ENCODE data around the gene TET3. TPM values are rescaled to one million over a fixed set of nuclear protein-coding genes. Genes with fewer than 3 reads are reported as not detected.

Gene TET3
- total RNA-seq, 2 donors from 2014 or later, result 29.3 to 70.3 TPM

- Mint-ChIP-seq H3K36me3 (no peaks in the 10 kb centered on the region), H3K27me3 (no peaks in the 10 kb centered on the region), H3K9me3 (no peaks in the 10 kb centered on the region), H3K27ac (no peak overlapping the region), H3K4me1 (ENCODE audit: low read depth in 2 of 2) (peaks cover 19 to 50% of the 10 kb centered on the region in 2 donors), H3K4me3 (no peak overlapping the region)
- DNase-seq (ENCODE audit: low spot score) (no peak), ATAC-seq (no peak)
Measured at GRCh38 chr2:74009577-74009976, 24.9 kb downstream of the TET3 start.

GRCh38 chr2:74010087-74010541 is 25.4 kb downstream of the TET3 start:
- Mint-ChIP-seq H3K27me3 (no peaks in the 10 kb centered on the region), H3K4me3 (no peak overlapping the region), H3K36me3 (no peaks in the 10 kb centered on the region), H3K9me3 (no peaks in the 10 kb centered on the region), H3K27ac (no peak overlapping the region), H3K4me1 (ENCODE audit: low read depth in 2 of 2) (peaks cover 16 to 45% of the 10 kb centered on the region in 2 donors)
- ATAC-seq (no peak), DNase-seq (ENCODE audit: low spot score) (no peak)

GRCh38 chr2:74011246-74011645 is 26.5 kb downstream of the TET3 start:
- Mint-ChIP-seq H3K9me3 (no peaks in the 10 kb centered on the region), H3K4me3 (no peak overlapping the region), H3K27ac (no peak overlapping the region), H3K27me3 (no peaks in the 10 kb centered on the region), H3K36me3 (no peaks in the 10 kb centered on the region), H3K4me1 (ENCODE audit: low read depth in 2 of 2) (peaks cover 8 to 36% of the 10 kb centered on the region in 2 donors)
- no peak for ATAC-seq
- DNase-seq (ENCODE audit: low spot score), result peak; percentile 44

- H3K27me3 Mint-ChIP-seq, result no peaks in the 10 kb centered on the region
- ATAC-seq, result no peak
- H3K4me1 Mint-ChIP-seq (ENCODE audit: low read depth in 2 of 2), result peaks cover 15 to 32% of the 10 kb centered on the region in 2 donors
- H3K9me3 Mint-ChIP-seq, result no peaks in the 10 kb centered on the region
- no peak overlapping the region for H3K4me3 Mint-ChIP-seq
- H3K36me3 Mint-ChIP-seq, result no peaks in the 10 kb centered on the region
- no peak overlapping the region for H3K27ac Mint-ChIP-seq
- DNase-seq (ENCODE audit: low spot score), result peak; percentile 40
Measured at GRCh38 chr2:74014813-74015212, 30.1 kb downstream of the TET3 start.

GRCh38 chr2:74017223-74017622 is 32.5 kb downstream of the TET3 start:
- ATAC-seq, result peak; percentile 72 to 84
- H3K4me3 Mint-ChIP-seq, result no peak overlapping the region
- peak overlapping the region; percentile 22 to 32 for H3K27ac Mint-ChIP-seq
- no peaks in the 10 kb centered on the region for H3K9me3 Mint-ChIP-seq
- peak; percentile 63 for DNase-seq (ENCODE audit: low spot score)
- H3K36me3 Mint-ChIP-seq, result no peaks in the 10 kb centered on the region
- H3K4me1 Mint-ChIP-seq (ENCODE audit: low read depth in 2 of 2), result peaks cover 34 to 40% of the 10 kb centered on the region in 2 donors
- H3K27me3 Mint-ChIP-seq, result no peaks in the 10 kb centered on the region

GRCh38 chr2:74019516-74019915 is 34.8 kb downstream of the TET3 start:
- DNase-seq (ENCODE audit: low spot score) (peak; percentile 44), ATAC-seq (no peak)
- Mint-ChIP-seq H3K9me3 (no peaks in the 10 kb centered on the region), H3K4me3 (no peak overlapping the region), H3K27ac (peak overlapping the region in 1 of 2 donors; percentile 18), H3K4me1 (ENCODE audit: low read depth in 2 of 2) (peaks cover 34 to 44% of the 10 kb centered on the region in 2 donors), H3K27me3 (no peaks in the 10 kb centered on the region), H3K36me3 (no peaks in the 10 kb centered on the region)

- Mint-ChIP-seq H3K36me3 (no peaks in the 10 kb centered on the region), H3K4me1 (ENCODE audit: low read depth in 2 of 2) (peaks cover 34 to 50% of the 10 kb centered on the region in 2 donors), H3K27me3 (no peaks in the 10 kb centered on the region), H3K4me3 (no peak overlapping the region), H3K27ac (no peak overlapping the region), H3K9me3 (no peaks in the 10 kb centered on the region)
- DNase-seq (ENCODE audit: low spot score) (peak; percentile 16), ATAC-seq (peak in 1 of 2 donors; percentile 44)
Measured at GRCh38 chr2:74020702-74021406, 36.1 kb downstream of the TET3 start.

- Mint-ChIP-seq H3K27me3 (no peaks in the 10 kb centered on the region), H3K4me1 (ENCODE audit: low read depth in 2 of 2) (peaks cover 37 to 50% of the 10 kb centered on the region in 2 donors), H3K4me3 (no peak overlapping the region), H3K36me3 (no peaks in the 10 kb centered on the region), H3K27ac (no peak overlapping the region), H3K9me3 (no peaks in the 10 kb centered on the region)
- DNase-seq (ENCODE audit: low spot score) (no peak), ATAC-seq (no peak)
Measured at GRCh38 chr2:74021407-74021755, 36.7 kb downstream of the TET3 start.

- no peak overlapping the region for H3K4me3 Mint-ChIP-seq
- DNase-seq (ENCODE audit: low spot score) (peak; percentile 37), ATAC-seq (no peak)
- no peaks in the 10 kb centered on the region for H3K27me3 Mint-ChIP-seq
- H3K27ac Mint-ChIP-seq, result peak overlapping the region in 1 of 2 donors; percentile 95
- no peaks in the 10 kb centered on the region for H3K9me3 Mint-ChIP-seq
- no peaks in the 10 kb centered on the region for H3K36me3 Mint-ChIP-seq
- peaks cover 36 to 42% of the 10 kb centered on the region in 2 donors for H3K4me1 Mint-ChIP-seq (ENCODE audit: low read depth in 2 of 2)
Measured at GRCh38 chr2:74024216-74024615, 39.5 kb downstream of the TET3 start.

GRCh38 chr2:74025971-74026612 is 41.4 kb downstream of the TET3 start:
- DNase-seq (ENCODE audit: low spot score) (peak; percentile 62), ATAC-seq (peak; percentile 82 to 87)
- Mint-ChIP-seq H3K9me3 (no peaks in the 10 kb centered on the region), H3K4me1 (ENCODE audit: low read depth in 2 of 2) (peaks cover 41 to 43% of the 10 kb centered on the region in 2 donors), H3K36me3 (no peaks in the 10 kb centered on the region), H3K27me3 (no peaks in the 10 kb centered on the region), H3K27ac (peak overlapping the region; percentile 84 to 95), H3K4me3 (peak overlapping the region; percentile 84)

- no peaks in the 10 kb centered on the region for H3K27me3 Mint-ChIP-seq
- H3K36me3 Mint-ChIP-seq, result no peaks in the 10 kb centered on the region
- peaks cover 43 to 47% of the 10 kb centered on the region in 2 donors for H3K4me1 Mint-ChIP-seq (ENCODE audit: low read depth in 2 of 2)
- no peaks in the 10 kb centered on the region for H3K9me3 Mint-ChIP-seq
- peak overlapping the region; percentile 84 to 95 for H3K27ac Mint-ChIP-seq
- peak in 1 of 2 donors; percentile 55 for ATAC-seq
- peak overlapping the region; percentile 84 for H3K4me3 Mint-ChIP-seq
- peak; percentile 34 for DNase-seq (ENCODE audit: low spot score)
Measured at GRCh38 chr2:74026687-74027241, 42.1 kb downstream of the TET3 start.

- peaks cover 45 to 50% of the 10 kb centered on the region in 2 donors for H3K4me1 Mint-ChIP-seq (ENCODE audit: low read depth in 2 of 2)
- DNase-seq (ENCODE audit: low spot score), result peak; percentile 44
Measured at GRCh38 chr2:74027496-74027895, 42.8 kb downstream of the TET3 start.

GRCh38 chr2:74028290-74028689 is 43.6 kb downstream of the TET3 start:
- H3K4me1 Mint-ChIP-seq (ENCODE audit: low read depth in 2 of 2), result peaks cover 53 to 57% of the 10 kb centered on the region in 2 donors
- no peak overlapping the region for H3K4me3 Mint-ChIP-seq
- H3K36me3 Mint-ChIP-seq, result no peaks in the 10 kb centered on the region
- ATAC-seq, result no peak
- H3K27me3 Mint-ChIP-seq, result no peaks in the 10 kb centered on the region
- H3K9me3 Mint-ChIP-seq, result no peaks in the 10 kb centered on the region
- DNase-seq (ENCODE audit: low spot score), result no peak
- no peak overlapping the region for H3K27ac Mint-ChIP-seq

More at GRCh38 chr2:74027496-74027895, 42.8 kb downstream of the TET3 start:
- no peaks in the 10 kb centered on the region for H3K27me3 Mint-ChIP-seq
- H3K9me3 Mint-ChIP-seq, result no peaks in the 10 kb centered on the region
- H3K27ac Mint-ChIP-seq, result peak overlapping the region; percentile 84 to 95
- peak overlapping the region; percentile 84 for H3K4me3 Mint-ChIP-seq
- no peak for ATAC-seq
- no peaks in the 10 kb centered on the region for H3K36me3 Mint-ChIP-seq

- Mint-ChIP-seq H3K36me3 (no peaks in the 10 kb centered on the region), H3K27me3 (no peaks in the 10 kb centered on the region), H3K9me3 (no peaks in the 10 kb centered on the region), H3K27ac (peak overlapping the region in 1 of 2 donors; percentile 87), H3K4me3 (no peak overlapping the region), H3K4me1 (ENCODE audit: low read depth in 2 of 2) (peaks cover 57 to 59% of the 10 kb centered on the region in 2 donors)
- DNase-seq (ENCODE audit: low spot score) (no peak), ATAC-seq (no peak)
Measured at GRCh38 chr2:74028741-74029140, 44.0 kb downstream of the TET3 start.

Measured in natural killer cell treated with Interleukin-12 subunit alpha and Interleukin-12 subunit beta and Interleukin-15 and Interleukin-18, amount 100 ng/mL, for 72 hours (primary cell).